C4-2B (cell line): ENCODE results near the gene HSF2BP.
"Not testable (repeated sequence)": the region's sequence is repeated elsewhere in the genome, so short reads cannot be mapped to it uniquely, and the experiment has no call there.

Source experiments
- H3K27ac ChIP-seq: fragments of 450-650 bp; 2 replicates; pipeline ENCODE4 v1.5.1; 2017
- CTCF ChIP-seq: fragments of 450-650 bp; conservative IDR thresholded peaks from 2 replicates; pipeline ENCODE4 v1.5.1; 2017; ENCODE audit warnings: mild to moderate bottlenecking
- ZFX ChIP-seq: fragments of 450-650 bp; IDR thresholded peaks from 2 replicates; pipeline ENCODE4 v1.6.1; 2017

Gene HSF2BP

GRCh38 chr21:43572446-43572845 lies 86.8 kb downstream of the HSF2BP start:
- H3K27ac ChIP-seq = no peak overlapping the region
- no peak for TF ChIP-seq ZFX

- no peak for TF ChIP-seq CTCF
- TF ChIP-seq ZFX = no peak
- no peak overlapping the region for H3K27ac ChIP-seq
These were observed 87.3 kb downstream of the HSF2BP start for GRCh38 chr21:43571976-43572375.

- H3K27ac ChIP-seq = not testable (repeated sequence)
These were observed 89.1 kb downstream of the HSF2BP start for GRCh38 chr21:43570195-43570594.

- not testable (repeated sequence) for H3K27ac ChIP-seq
These were observed 96.8 kb downstream of the HSF2BP start for GRCh38 chr21:43562451-43562850.

GRCh38 chr21:43540561-43540960 lies 118.7 kb downstream of the HSF2BP start:
- H3K27ac ChIP-seq = not testable (repeated sequence)

- H3K27ac ChIP-seq = not testable (repeated sequence)
These were observed 136.7 kb downstream of the HSF2BP start for GRCh38 chr21:43522495-43523131.

- not testable (repeated sequence) for H3K27ac ChIP-seq
These were observed 141.6 kb downstream of the HSF2BP start for GRCh38 chr21:43517701-43518100.

- not testable (repeated sequence) for H3K27ac ChIP-seq
These were observed 142.2 kb downstream of the HSF2BP start for GRCh38 chr21:43516860-43517627.

- H3K27ac ChIP-seq = not testable (repeated sequence)
These were observed 142.9 kb downstream of the HSF2BP start for GRCh38 chr21:43516295-43516847.

GRCh38 chr21:43514834-43515233 lies 144.5 kb downstream of the HSF2BP start:
- H3K27ac ChIP-seq = not testable (repeated sequence)

- not testable (repeated sequence) for H3K27ac ChIP-seq
These were observed 146.3 kb downstream of the HSF2BP start for GRCh38 chr21:43513023-43513422.

GRCh38 chr21:43511209-43511608 lies 148.1 kb downstream of the HSF2BP start:
- H3K27ac ChIP-seq = not testable (repeated sequence)

GRCh38 chr21:43510669-43511068 lies 148.6 kb downstream of the HSF2BP start:
- H3K27ac ChIP-seq = not testable (repeated sequence)

GRCh38 chr21:43503892-43504291 lies 155.4 kb downstream of the HSF2BP start:
- H3K27ac ChIP-seq = not testable (repeated sequence)

- H3K27ac ChIP-seq = not testable (repeated sequence)
These were observed 156.1 kb downstream of the HSF2BP start for GRCh38 chr21:43503075-43503750.

- H3K27ac ChIP-seq = not testable (repeated sequence)
These were observed 156.7 kb downstream of the HSF2BP start for GRCh38 chr21:43502407-43503071.

GRCh38 chr21:43498924-43499323 lies 160.4 kb downstream of the HSF2BP start:
- not testable (repeated sequence) for H3K27ac ChIP-seq

GRCh38 chr21:43498065-43498464 lies 161.2 kb downstream of the HSF2BP start:
- H3K27ac ChIP-seq = not testable (repeated sequence)

GRCh38 chr21:43494279-43495012 lies 164.8 kb downstream of the HSF2BP start:
- H3K27ac ChIP-seq = not testable (repeated sequence)

- H3K27ac ChIP-seq = not testable (repeated sequence)
These were observed 165.8 kb downstream of the HSF2BP start for GRCh38 chr21:43493471-43493870.
